Gastrocnemius medialis (tissue), 4 donors: ENCODE data around the gene TFG. TPM values are rescaled to one million over a fixed set of nuclear protein-coding genes. Genes with fewer than 3 reads are reported as not detected.

Source experiments
- ATAC-seq, 2 donors: fragments of 150-250 bp; one replicate each; pipeline ENCODE4 v1.9.1; 2016
- DNase-seq, 2 donors: peaks; one replicate each; pipeline ENCODE4 v3.0.0-alpha.2; 2019
- H3K27ac ChIP-seq, 4 donors: fragments of 200-600 bp; sonication (generic); 1 replicate in 1 of 4; 2 replicates in 3 of 4; pipeline ENCODE4 v1.5.1; 2016 to 2018; ENCODE audit warnings: mild to moderate bottlenecking in 2 of 4, moderate library complexity in 1 of 4
- H3K27me3 ChIP-seq, 3 donors: fragments of 200-600 bp; sonication (generic) in 2 of 3; 1 replicate in 1 of 3; 2 replicates in 2 of 3; pipeline versions ENCODE4 v1.5.1 to v1.6.0; 2016 to 2019; ENCODE audit warnings: mild to moderate bottlenecking in 1 of 3, moderate library complexity in 1 of 3
- H3K36me3 ChIP-seq, 2 donors: fragments of 200-600 bp; sonication (generic) in 1 of 2; one replicate each; pipeline ENCODE4 v1.5.1; 2017 to 2018
- H3K4me1 ChIP-seq, 2 donors: fragments of 200-600 bp; sonication (generic) in 1 of 2; one replicate each; pipeline ENCODE4 v1.5.1; 2016 to 2017; ENCODE audit warnings: mild to moderate bottlenecking in 2 of 2
- H3K4me3 ChIP-seq, 4 donors: fragments of 200-600 bp; sonication (generic) in 3 of 4; 1 replicate in 1 of 4; 2 replicates in 3 of 4; pipeline ENCODE4 v1.5.1; 2016 to 2019; ENCODE audit warnings: mild to moderate bottlenecking in 2 of 4
- H3K9me3 ChIP-seq, 3 donors: fragments of 200-600 bp; sonication (generic) in 2 of 3; 1 replicate in 1 of 3; 2 replicates in 2 of 3; pipeline ENCODE4 v1.5.1; 2016 to 2019
- POLR2A ChIP-seq, 2 donors: fragments of 450-650 bp; IDR thresholded peaks; one replicate each; pipeline ENCODE4 v1.6.1; 2017; ENCODE audit warnings: antibody characterized with exemption in 2 of 2, mild to moderate bottlenecking in 2 of 2, moderate library complexity in 2 of 2
- in situ Hi-C, 4 donors: fragments of 200-750 bp; cut with MboI; loops; one replicate each; pipeline versions ENCODE4 v1.15.0 to v1.8.0; 2017; ENCODE audit warnings: low sequenced_read_pairs in 4 of 4
- intact Hi-C: fragments of 100-400 bp; cut with DNase I; formaldehyde crosslinking; loops from one replicate; pipeline ENCODE4 v1.15.1; 2023; ENCODE audit warnings: low total_unique reads
- total RNA-seq, 4 donors: library from RNA; depleted of rRNA; stranded (reverse); fragments of >200 nt; gene quantifications; one replicate each; pipeline versions ENCODE4 v1.1.0 to v1.2.3, GENCODE V29; 2016
- TF ChIP-seq, protein P1 (sequence below), 5 experiments: fragments of 450-650 bp in 3 of 5; fragments of 200-600 bp in 2 of 5; sonication (generic) in 2 of 5; IDR thresholded peaks in 4 of 5; conservative IDR thresholded peaks in 1 of 5; 1 replicate in 4 of 5; 2 replicates in 1 of 5; pipeline ENCODE4 v1.5.1; 2016 to 2019; ENCODE audit warnings: antibody characterized with exemption in 5 of 5, mild to moderate bottlenecking in 3 of 5, moderate library complexity in 3 of 5

TFG gene
- total RNA-seq, 4 donors from 2014 or later, result 57.2 to 77.9 (median 67.3) TPM

DNA sequence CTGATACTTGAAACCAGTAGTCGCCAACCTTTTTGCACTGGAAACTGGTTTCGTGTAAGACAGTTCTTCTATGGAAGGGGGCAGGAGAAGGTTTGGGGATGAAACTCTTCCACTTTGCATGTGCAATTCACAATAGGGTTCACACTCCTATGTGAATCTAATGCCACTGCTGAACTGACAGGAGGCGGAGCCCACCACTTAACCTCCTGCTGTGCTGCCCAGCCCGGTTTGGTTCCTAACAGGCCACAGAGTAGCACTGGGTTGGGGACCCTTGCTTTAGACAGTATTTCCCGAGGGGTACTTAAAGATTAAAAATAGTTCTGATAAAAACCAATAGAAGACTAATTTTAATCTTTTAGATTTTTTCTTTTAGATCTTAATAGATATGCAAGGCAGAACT, 11.1 kb downstream of the TFG start:
- intact Hi-C loops, result no loop called here
- Histone ChIP-seq H3K9me3 (no peaks in the 10 kb centered on the region), H3K4me1 (no peaks in the 10 kb centered on the region), H3K4me3 (no peak overlapping the region), H3K27ac (no peak overlapping the region), H3K27me3 (no peaks in the 10 kb centered on the region), H3K36me3 (peaks cover 0 to 24% of the 10 kb centered on the region in 2 donors)
- in situ Hi-C loops, result loop anchor here in 1 of 4 donors (25.0 kb wide), 1 partner anchor 908 kb away; the partner anchor contains the start of gene CMSS1
- ATAC-seq (no peak), DNase-seq (no peak)
- TF ChIP-seq, protein P1, sequence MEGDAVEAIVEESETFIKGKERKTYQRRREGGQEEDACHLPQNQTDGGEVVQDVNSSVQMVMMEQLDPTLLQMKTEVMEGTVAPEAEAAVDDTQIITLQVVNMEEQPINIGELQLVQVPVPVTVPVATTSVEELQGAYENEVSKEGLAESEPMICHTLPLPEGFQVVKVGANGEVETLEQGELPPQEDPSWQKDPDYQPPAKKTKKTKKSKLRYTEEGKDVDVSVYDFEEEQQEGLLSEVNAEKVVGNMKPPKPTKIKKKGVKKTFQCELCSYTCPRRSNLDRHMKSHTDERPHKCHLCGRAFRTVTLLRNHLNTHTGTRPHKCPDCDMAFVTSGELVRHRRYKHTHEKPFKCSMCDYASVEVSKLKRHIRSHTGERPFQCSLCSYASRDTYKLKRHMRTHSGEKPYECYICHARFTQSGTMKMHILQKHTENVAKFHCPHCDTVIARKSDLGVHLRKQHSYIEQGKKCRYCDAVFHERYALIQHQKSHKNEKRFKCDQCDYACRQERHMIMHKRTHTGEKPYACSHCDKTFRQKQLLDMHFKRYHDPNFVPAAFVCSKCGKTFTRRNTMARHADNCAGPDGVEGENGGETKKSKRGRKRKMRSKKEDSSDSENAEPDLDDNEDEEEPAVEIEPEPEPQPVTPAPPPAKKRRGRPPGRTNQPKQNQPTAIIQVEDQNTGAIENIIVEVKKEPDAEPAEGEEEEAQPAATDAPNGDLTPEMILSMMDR (IDR thresholded peaks at IDR 0.05 in 4 of 5, conservative IDR thresholded peaks at IDR 0.05 in 1 of 5), result no peak
- TF ChIP-seq POLR2A (IDR thresholded peaks at IDR 0.05), result no peak

DNA sequence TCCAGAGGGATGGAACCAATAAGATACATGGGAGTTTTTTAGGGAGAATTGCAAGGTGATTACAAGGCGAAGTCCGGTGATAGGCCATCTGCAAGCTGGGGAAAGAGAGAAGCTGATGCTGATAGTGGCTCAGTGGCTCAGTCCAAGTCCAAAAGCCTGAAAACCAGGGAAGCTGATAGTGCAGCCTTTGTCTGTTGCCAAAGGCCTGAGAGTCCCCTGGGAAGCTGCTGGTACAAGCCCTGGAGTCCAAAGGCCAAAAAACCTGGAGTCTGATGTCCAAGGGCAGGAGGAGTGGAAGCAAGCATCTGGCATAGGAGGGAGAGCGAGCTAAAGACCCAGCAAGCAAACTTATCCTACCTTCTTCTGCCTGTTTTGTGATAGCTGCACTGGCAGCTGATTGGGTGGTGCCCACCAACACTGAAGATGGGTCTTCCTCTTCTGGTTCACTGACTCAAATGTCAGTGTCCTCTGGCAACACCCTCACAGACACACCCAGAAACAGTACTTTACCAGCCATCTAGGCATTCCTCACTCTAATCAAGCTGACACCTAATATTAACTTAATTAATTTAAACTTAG, 16.7 kb downstream of the TFG start:
- H3K36me3 ChIP-seq, result peaks cover 0 to 44% of the 10 kb centered on the region in 2 donors
- no peak for TF ChIP-seq POLR2A (IDR thresholded peaks at IDR 0.05)
- TF ChIP-seq, protein P1 (IDR thresholded peaks at IDR 0.05 in 4 of 5, conservative IDR thresholded peaks at IDR 0.05 in 1 of 5), result no peak
- ATAC-seq (no peak), DNase-seq (no peak)
- no peaks in the 10 kb centered on the region for H3K27me3 ChIP-seq
- no peak overlapping the region for H3K4me3 ChIP-seq
- intact Hi-C loops, result no loop called here
- H3K4me1 ChIP-seq, result peaks cover 0 to 9% of the 10 kb centered on the region in 2 donors
- no peak overlapping the region for H3K27ac ChIP-seq
- no peaks in the 10 kb centered on the region for H3K9me3 ChIP-seq
- in situ Hi-C loops, result no loop called here

- no peak for TF ChIP-seq POLR2A (IDR thresholded peaks at IDR 0.05)
- TF ChIP-seq, protein P1 (IDR thresholded peaks at IDR 0.05 in 4 of 5, conservative IDR thresholded peaks at IDR 0.05 in 1 of 5), result no peak
- DNase-seq (no peak), ATAC-seq (no peak)
- in situ Hi-C loops (no loop called here), intact Hi-C loops (no loop called here)
- peaks cover 0 to 9% of the 10 kb centered on the region in 2 donors for H3K4me1 ChIP-seq
- H3K27ac ChIP-seq, result no peak overlapping the region
- H3K36me3 ChIP-seq, result peaks cover 0 to 38% of the 10 kb centered on the region in 2 donors
- no peaks in the 10 kb centered on the region for H3K27me3 ChIP-seq
- no peaks in the 10 kb centered on the region for H3K9me3 ChIP-seq
- no peak overlapping the region for H3K4me3 ChIP-seq
These were observed 17.4 kb downstream of the TFG start for GRCh38 chr3:100726706-100727105.

DNA sequence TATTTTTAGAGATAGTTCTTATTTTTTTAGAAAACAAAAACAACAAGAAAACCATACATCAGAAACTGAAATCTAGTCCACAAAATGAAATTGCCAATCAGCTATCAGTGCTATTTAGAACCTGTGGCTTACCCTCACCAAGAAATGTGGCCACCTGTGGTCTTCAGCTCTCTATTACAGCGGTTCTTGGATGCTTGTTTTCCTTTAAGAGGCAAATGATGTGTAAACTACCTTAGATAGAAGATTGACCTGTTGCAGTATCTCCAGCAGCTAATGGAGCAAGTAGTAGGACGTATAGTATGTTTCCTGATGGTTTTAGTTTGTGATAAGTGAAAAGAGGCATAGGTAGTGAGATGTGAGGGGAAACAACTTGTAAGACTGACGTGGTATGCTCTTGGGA, 21.2 kb downstream of the TFG start:
- Histone ChIP-seq H3K4me3 (no peak overlapping the region), H3K9me3 (no peaks in the 10 kb centered on the region), H3K27ac (no peak overlapping the region), H3K36me3 (peaks cover 0 to 50% of the 10 kb centered on the region in 2 donors), H3K27me3 (no peaks in the 10 kb centered on the region), H3K4me1 (peaks cover 8 to 12% of the 10 kb centered on the region in 2 donors)
- no peak for ATAC-seq
- TF ChIP-seq POLR2A (IDR thresholded peaks at IDR 0.05), result no peak
- TF ChIP-seq, protein P1 (IDR thresholded peaks at IDR 0.05 in 4 of 5, conservative IDR thresholded peaks at IDR 0.05 in 1 of 5), result no peak
- intact Hi-C loops, result no loop called here
- in situ Hi-C loops, result no loop called here
- DNase-seq, result no peak

GRCh38 chr3:100732435-100732834, 23.1 kb downstream of the TFG start:
- TF ChIP-seq, protein P1 (IDR thresholded peaks at IDR 0.05 in 4 of 5, conservative IDR thresholded peaks at IDR 0.05 in 1 of 5), result no peak
- no peak for TF ChIP-seq POLR2A (IDR thresholded peaks at IDR 0.05)
- Histone ChIP-seq H3K4me1 (peaks cover 6 to 8% of the 10 kb centered on the region in 2 donors), H3K27ac (no peak overlapping the region), H3K36me3 (peaks cover 0 to 52% of the 10 kb centered on the region in 2 donors), H3K9me3 (no peaks in the 10 kb centered on the region), H3K27me3 (no peaks in the 10 kb centered on the region), H3K4me3 (no peak overlapping the region)
- in situ Hi-C loops (no loop called here), intact Hi-C loops (no loop called here)
- no peak for ATAC-seq
- no peak for DNase-seq
